ENCODE results near the gene BCL2L2. TPM values are rescaled to one million over a fixed set of nuclear protein-coding genes. Genes with fewer than 3 reads are reported as not detected.

Gene BCL2L2
- total RNA-seq, 2 experiments from 2014 or later = 1.1 to 1.3 TPM

GRCh38 chr14:23352506-23353432, 46.1 kb downstream of the BCL2L2 start, which contains the start of gene SLC22A17:
Gene SLC22A17 (minus strand): TSS chr14:23352887.
- CTCF ChIA-PET = interaction anchor here (1.1 to 2.8 kb wide), 3 partner anchors 14 to 27 kb away, joined by 3 to 19 read pairs (median 7); no protein-coding TSS in a partner anchor
- H3K27ac Mint-ChIP-seq = no peak within 1 kb of the TSS
- intact Hi-C loops (cut with micrococcal nuclease) = no loop called here
- peak; percentile 92 for ATAC-seq
- H3K36me3 Mint-ChIP-seq (ENCODE audit: low read depth) = no peaks in the 10 kb centered on the region
- TF ChIP-seq, protein P1, sequence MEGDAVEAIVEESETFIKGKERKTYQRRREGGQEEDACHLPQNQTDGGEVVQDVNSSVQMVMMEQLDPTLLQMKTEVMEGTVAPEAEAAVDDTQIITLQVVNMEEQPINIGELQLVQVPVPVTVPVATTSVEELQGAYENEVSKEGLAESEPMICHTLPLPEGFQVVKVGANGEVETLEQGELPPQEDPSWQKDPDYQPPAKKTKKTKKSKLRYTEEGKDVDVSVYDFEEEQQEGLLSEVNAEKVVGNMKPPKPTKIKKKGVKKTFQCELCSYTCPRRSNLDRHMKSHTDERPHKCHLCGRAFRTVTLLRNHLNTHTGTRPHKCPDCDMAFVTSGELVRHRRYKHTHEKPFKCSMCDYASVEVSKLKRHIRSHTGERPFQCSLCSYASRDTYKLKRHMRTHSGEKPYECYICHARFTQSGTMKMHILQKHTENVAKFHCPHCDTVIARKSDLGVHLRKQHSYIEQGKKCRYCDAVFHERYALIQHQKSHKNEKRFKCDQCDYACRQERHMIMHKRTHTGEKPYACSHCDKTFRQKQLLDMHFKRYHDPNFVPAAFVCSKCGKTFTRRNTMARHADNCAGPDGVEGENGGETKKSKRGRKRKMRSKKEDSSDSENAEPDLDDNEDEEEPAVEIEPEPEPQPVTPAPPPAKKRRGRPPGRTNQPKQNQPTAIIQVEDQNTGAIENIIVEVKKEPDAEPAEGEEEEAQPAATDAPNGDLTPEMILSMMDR (IDR thresholded peaks at IDR 0.05) = no peak
- POLR2A ChIA-PET = interaction anchor here (0.8 to 2.0 kb wide), 2 partner anchors 11 to 31 kb away, joined by 3 to 6 read pairs; partner anchors contain the start of gene PABPN1
- H3K27me3 Mint-ChIP-seq = peaks cover 35% of the 10 kb centered on the region
- peak; percentile 71 for DNase-seq
- H3K4me3 Mint-ChIP-seq = peak within 1 kb of the TSS; percentile 54
- no peaks in the 10 kb centered on the region for H3K9me3 Mint-ChIP-seq
- H3K4me1 Mint-ChIP-seq (ENCODE audit: low read depth) = peaks cover 4% of the 10 kb centered on the region

GRCh38 chr14:23353433-23353780, 46.8 kb downstream of the BCL2L2 start:
- intact Hi-C loops (cut with micrococcal nuclease) = no loop called here
- ChIA-PET POLR2A (interaction anchor here (0.8 to 2.0 kb wide), 2 partner anchors 10 to 31 kb away, joined by 3 to 6 read pairs; partner anchors contain the start of gene PABPN1), CTCF (interaction anchor here (1.1 to 2.8 kb wide), 2 partner anchors 15 to 26 kb away, joined by 3 to 19 read pairs; no protein-coding TSS in a partner anchor)
- Mint-ChIP-seq H3K27ac (no peak overlapping the region), H3K9me3 (no peaks in the 10 kb centered on the region), H3K27me3 (peaks cover 35% of the 10 kb centered on the region), H3K4me3 (peak overlapping the region; percentile 54), H3K36me3 (ENCODE audit: low read depth) (no peaks in the 10 kb centered on the region), H3K4me1 (ENCODE audit: low read depth) (peaks cover 4% of the 10 kb centered on the region)
- DNase-seq (no peak), ATAC-seq (no peak)
- TF ChIP-seq, protein P1 (IDR thresholded peaks at IDR 0.05) = no peak

DNA sequence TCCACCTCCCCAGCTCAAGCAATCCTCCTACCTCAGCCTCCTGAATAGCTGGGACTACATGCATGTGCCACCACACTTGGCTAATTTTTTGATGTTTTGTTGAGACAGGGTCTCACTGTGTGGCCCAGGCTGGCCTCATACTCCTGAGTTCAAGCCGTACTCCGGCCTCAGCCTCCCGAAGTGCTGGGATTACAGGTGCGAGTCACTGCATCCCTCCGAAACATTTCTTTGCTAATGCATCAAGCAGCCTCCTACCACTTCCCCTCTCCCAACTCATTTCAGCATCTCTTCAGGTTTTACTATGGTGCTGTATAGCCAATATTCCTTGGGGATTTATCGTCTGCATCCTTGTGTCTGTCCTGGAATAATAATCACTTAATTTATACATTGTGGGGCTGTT, 48.4 kb downstream of the BCL2L2 start:
- CTCF ChIA-PET = interaction anchor here (2.8 kb wide), 1 partner anchor 25 kb away, joined by 19 read pairs; no protein-coding TSS in a partner anchor
- H3K9me3 Mint-ChIP-seq = no peaks in the 10 kb centered on the region
- peaks cover 4% of the 10 kb centered on the region for H3K4me1 Mint-ChIP-seq (ENCODE audit: low read depth)
- no peaks in the 10 kb centered on the region for H3K36me3 Mint-ChIP-seq (ENCODE audit: low read depth)
- no peak for ATAC-seq
- intact Hi-C loops (cut with micrococcal nuclease) = no loop called here
- no peak overlapping the region for H3K4me3 Mint-ChIP-seq
- H3K27me3 Mint-ChIP-seq = peaks cover 35% of the 10 kb centered on the region
- TF ChIP-seq, protein P1 (IDR thresholded peaks at IDR 0.05) = no peak
- no peak overlapping the region for H3K27ac Mint-ChIP-seq
- POLR2A ChIA-PET = no interaction called here
- no peak for DNase-seq

DNA sequence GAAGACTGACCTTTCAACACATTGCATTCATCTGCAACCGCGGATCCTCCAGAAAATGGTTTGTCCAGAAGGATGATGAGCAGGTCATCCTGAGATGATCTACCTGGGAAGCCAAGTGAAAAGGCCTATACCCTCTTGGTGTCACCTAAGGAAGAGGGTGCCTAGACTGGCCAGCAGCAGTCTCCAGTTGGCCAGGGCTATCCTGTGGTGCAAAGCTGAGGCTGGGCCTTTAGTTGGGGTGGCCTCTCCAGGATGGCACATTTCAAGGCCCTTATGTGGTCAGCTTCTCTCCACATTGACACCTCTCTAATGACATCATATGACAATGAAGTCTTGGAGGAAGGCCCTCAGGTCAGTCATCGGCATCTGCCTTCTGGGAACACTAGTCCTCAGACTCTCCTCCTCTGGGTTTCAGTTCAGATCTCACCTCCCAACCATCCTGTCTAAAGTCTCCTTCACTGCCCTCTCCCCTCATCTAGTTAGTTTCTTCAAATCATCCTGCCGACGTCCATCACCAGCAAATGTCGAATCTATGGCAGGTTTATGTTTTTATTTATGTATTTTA, 49.3 kb downstream of the BCL2L2 start:
- peaks cover 30% of the 10 kb centered on the region for H3K27me3 Mint-ChIP-seq
- H3K36me3 Mint-ChIP-seq (ENCODE audit: low read depth) = no peaks in the 10 kb centered on the region
- no peak for ATAC-seq
- H3K4me1 Mint-ChIP-seq (ENCODE audit: low read depth) = peaks cover 4% of the 10 kb centered on the region
- intact Hi-C loops (cut with micrococcal nuclease) = no loop called here
- ChIA-PET CTCF (no interaction called here), POLR2A (no interaction called here)
- no peak overlapping the region for H3K27ac Mint-ChIP-seq
- TF ChIP-seq, protein P1 (IDR thresholded peaks at IDR 0.05) = no peak
- no peaks in the 10 kb centered on the region for H3K9me3 Mint-ChIP-seq
- no peak overlapping the region for H3K4me3 Mint-ChIP-seq
- DNase-seq = no peak

Measured in activated CD8-positive, alpha-beta T cell treated with anti-CD3 and anti-CD28 coated beads for 36 hours (primary cell).